ENCODE results near the gene CDCA5.

CDCA5 gene

DNA sequence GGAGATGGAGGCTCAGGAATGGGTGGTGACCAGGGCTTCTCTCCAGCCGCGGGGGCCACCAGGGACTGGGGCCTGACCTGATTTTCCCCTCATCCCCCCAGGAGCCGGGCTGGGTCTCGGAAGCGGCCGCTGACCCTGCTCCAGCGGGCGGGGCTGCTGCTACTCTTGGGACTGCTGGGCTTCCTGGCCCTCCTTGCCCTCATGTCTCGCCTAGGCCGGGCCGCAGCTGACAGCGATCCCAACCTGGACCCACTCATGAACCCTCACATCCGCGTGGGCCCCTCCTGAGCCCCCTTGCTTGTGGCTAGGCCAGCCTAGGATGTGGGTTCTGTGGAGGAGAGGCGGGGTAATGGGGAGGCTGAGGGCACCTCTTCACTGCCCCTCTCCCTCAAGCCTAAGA, 4.0 kb upstream of the CDCA5 start:
- Histone ChIP-seq H3K4me3 (ENCODE audit: insufficient read depth, low read depth, low read length, poor library complexity, severe bottlenecking) (no peak overlapping the region), H3K9me3 (ENCODE audit: control insufficient read depth, low read length) (no peaks in the 10 kb centered on the region), H3K36me3 (ENCODE audit: control insufficient read depth, insufficient read depth, low read length) (peaks cover 31% of the 10 kb centered on the region), H3K27ac (ENCODE audit: insufficient read depth, low read length, poor library complexity, severe bottlenecking) (no peak overlapping the region), H3K27me3 (replicated peaks; ENCODE audit: control insufficient read depth, insufficient read depth, low read length, poor library complexity, severe bottlenecking) (no peaks in the 10 kb centered on the region), H3K4me1 (ENCODE audit: control insufficient read depth, insufficient read depth, low read length, poor library complexity, severe bottlenecking) (peaks cover 16% of the 10 kb centered on the region)
- no peak for DNase-seq

GRCh38 chr11:65087216-65087615, 3.4 kb upstream of the CDCA5 start:
- H3K9me3 ChIP-seq (ENCODE audit: control insufficient read depth, low read length): no peaks in the 10 kb centered on the region
- no peak overlapping the region for H3K27ac ChIP-seq (ENCODE audit: insufficient read depth, low read length, poor library complexity, severe bottlenecking)
- H3K36me3 ChIP-seq (ENCODE audit: control insufficient read depth, insufficient read depth, low read length): peaks cover 31% of the 10 kb centered on the region
- H3K27me3 ChIP-seq (replicated peaks; ENCODE audit: control insufficient read depth, insufficient read depth, low read length, poor library complexity, severe bottlenecking): no peaks in the 10 kb centered on the region
- DNase-seq: no peak
- no peak overlapping the region for H3K4me3 ChIP-seq (ENCODE audit: insufficient read depth, low read depth, low read length, poor library complexity, severe bottlenecking)
- H3K4me1 ChIP-seq (ENCODE audit: control insufficient read depth, insufficient read depth, low read length, poor library complexity, severe bottlenecking): peaks cover 16% of the 10 kb centered on the region

DNA sequence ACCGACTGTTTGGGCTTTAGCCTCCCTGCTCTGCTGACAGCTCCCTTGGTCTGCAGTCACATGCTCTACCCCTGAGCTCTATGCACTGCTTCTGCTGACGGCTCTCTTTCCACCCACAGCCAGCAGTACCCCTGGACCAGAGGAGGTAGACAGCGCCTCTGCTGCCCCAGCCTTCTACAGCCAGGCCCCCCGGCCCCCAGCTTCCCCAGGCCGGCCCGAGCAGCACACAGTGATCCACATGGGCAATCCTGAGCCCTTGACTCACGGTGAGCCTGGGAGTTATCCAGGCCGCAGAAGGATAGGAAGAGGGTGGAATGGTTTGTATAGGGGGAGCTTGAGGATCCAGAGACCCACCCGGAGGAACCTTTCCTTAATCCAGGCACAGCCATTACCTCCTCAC, 3.0 kb upstream of the CDCA5 start:
- H3K36me3 ChIP-seq (ENCODE audit: control insufficient read depth, insufficient read depth, low read length): peaks cover 31% of the 10 kb centered on the region
- no peaks in the 10 kb centered on the region for H3K9me3 ChIP-seq (ENCODE audit: control insufficient read depth, low read length)
- no peak for DNase-seq
- H3K4me3 ChIP-seq (ENCODE audit: insufficient read depth, low read depth, low read length, poor library complexity, severe bottlenecking): no peak overlapping the region
- H3K27me3 ChIP-seq (replicated peaks; ENCODE audit: control insufficient read depth, insufficient read depth, low read length, poor library complexity, severe bottlenecking): no peaks in the 10 kb centered on the region
- H3K27ac ChIP-seq (ENCODE audit: insufficient read depth, low read length, poor library complexity, severe bottlenecking): no peak overlapping the region
- peaks cover 16% of the 10 kb centered on the region for H3K4me1 ChIP-seq (ENCODE audit: control insufficient read depth, insufficient read depth, low read length, poor library complexity, severe bottlenecking)

DNA sequence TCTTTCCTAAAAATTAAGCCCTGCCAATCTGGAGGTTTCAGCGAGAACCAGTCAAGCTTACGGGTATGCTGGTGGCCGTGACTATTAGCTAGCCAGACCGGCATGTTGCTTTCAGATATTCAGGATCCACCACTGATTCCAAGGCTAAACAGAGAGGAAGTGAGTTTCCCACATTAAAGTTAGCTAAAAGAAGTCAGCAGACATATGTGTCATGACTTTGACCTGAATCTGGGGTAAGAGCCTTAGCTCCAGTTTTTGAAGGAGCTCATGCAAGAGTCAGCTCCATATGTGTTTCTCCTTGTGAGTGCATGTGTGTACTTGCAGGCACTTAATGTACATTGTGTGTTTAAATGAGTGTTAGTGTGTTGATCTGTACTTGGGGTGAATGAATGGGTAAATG, 1.6 kb upstream of the CDCA5 start:
- H3K4me3 ChIP-seq (ENCODE audit: insufficient read depth, low read depth, low read length, poor library complexity, severe bottlenecking): no peak overlapping the region
- peaks cover 16% of the 10 kb centered on the region for H3K4me1 ChIP-seq (ENCODE audit: control insufficient read depth, insufficient read depth, low read length, poor library complexity, severe bottlenecking)
- H3K9me3 ChIP-seq (ENCODE audit: control insufficient read depth, low read length): no peaks in the 10 kb centered on the region
- no peak overlapping the region for H3K27ac ChIP-seq (ENCODE audit: insufficient read depth, low read length, poor library complexity, severe bottlenecking)
- H3K36me3 ChIP-seq (ENCODE audit: control insufficient read depth, insufficient read depth, low read length): peaks cover 31% of the 10 kb centered on the region
- no peaks in the 10 kb centered on the region for H3K27me3 ChIP-seq (replicated peaks; ENCODE audit: control insufficient read depth, insufficient read depth, low read length, poor library complexity, severe bottlenecking)
- no peak for DNase-seq

- H3K4me1 ChIP-seq (ENCODE audit: control insufficient read depth, insufficient read depth, low read length, poor library complexity, severe bottlenecking): peaks cover 16% of the 10 kb centered on the region
- no peak for DNase-seq
- no peaks in the 10 kb centered on the region for H3K27me3 ChIP-seq (replicated peaks; ENCODE audit: control insufficient read depth, insufficient read depth, low read length, poor library complexity, severe bottlenecking)
- H3K27ac ChIP-seq (ENCODE audit: insufficient read depth, low read length, poor library complexity, severe bottlenecking): peak overlapping the region; percentile 95
- no peaks in the 10 kb centered on the region for H3K9me3 ChIP-seq (ENCODE audit: control insufficient read depth, low read length)
- H3K4me3 ChIP-seq (ENCODE audit: insufficient read depth, low read depth, low read length, poor library complexity, severe bottlenecking): peak overlapping the region; percentile 83
- peaks cover 31% of the 10 kb centered on the region for H3K36me3 ChIP-seq (ENCODE audit: control insufficient read depth, insufficient read depth, low read length)
These were observed 947 bp upstream of the CDCA5 start for GRCh38 chr11:65084598-65085375.

DNA sequence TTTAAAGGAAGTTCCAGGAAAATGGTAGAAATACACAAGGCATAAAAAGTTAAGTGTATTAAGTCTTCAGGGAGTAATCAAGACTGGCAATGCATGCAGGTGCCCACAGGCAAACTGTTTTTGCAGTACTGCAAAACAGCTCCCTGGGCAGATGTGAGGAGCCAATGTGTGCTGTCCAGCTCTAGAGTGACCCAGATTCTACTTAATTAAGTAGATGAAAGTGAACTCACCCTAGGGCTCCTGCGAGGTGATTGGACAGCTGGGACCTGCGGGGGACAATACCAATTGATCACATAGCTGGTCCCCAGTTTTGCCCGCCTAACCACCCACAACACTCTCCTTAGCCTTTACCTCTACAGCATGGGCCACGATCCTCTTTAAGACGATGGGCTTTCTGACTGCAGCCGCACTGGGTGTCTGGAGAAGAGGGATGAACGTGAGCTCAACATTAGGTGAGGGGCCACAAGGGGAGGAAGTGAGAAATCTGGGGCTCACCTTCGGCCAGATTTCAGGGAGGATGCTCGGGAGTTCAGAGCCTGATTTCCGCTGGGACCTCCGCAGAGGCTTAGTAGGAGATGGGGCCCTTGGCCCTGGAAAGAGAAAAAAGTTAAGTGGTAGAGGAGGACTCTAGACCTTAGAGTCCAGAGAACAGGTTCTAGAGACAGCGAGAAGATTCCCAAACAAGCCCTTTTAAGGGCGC, 556 bp downstream of the CDCA5 start:
- Histone ChIP-seq H3K4me1 (ENCODE audit: control insufficient read depth, insufficient read depth, low read length, poor library complexity, severe bottlenecking) (peaks cover 16% of the 10 kb centered on the region), H3K27ac (ENCODE audit: insufficient read depth, low read length, poor library complexity, severe bottlenecking) (peak overlapping the region; percentile 51), H3K36me3 (ENCODE audit: control insufficient read depth, insufficient read depth, low read length) (peaks cover 21% of the 10 kb centered on the region), H3K9me3 (ENCODE audit: control insufficient read depth, low read length) (no peaks in the 10 kb centered on the region), H3K27me3 (replicated peaks; ENCODE audit: control insufficient read depth, insufficient read depth, low read length, poor library complexity, severe bottlenecking) (no peaks in the 10 kb centered on the region), H3K4me3 (ENCODE audit: insufficient read depth, low read depth, low read length, poor library complexity, severe bottlenecking) (peak overlapping the region; percentile 83)
- DNase-seq: no peak

GRCh38 chr11:65078786-65079342, 5.0 kb downstream of the CDCA5 start:
- no peak overlapping the region for H3K4me3 ChIP-seq (ENCODE audit: insufficient read depth, low read depth, low read length, poor library complexity, severe bottlenecking)
- H3K27me3 ChIP-seq (replicated peaks; ENCODE audit: control insufficient read depth, insufficient read depth, low read length, poor library complexity, severe bottlenecking): no peaks in the 10 kb centered on the region
- no peak overlapping the region for H3K27ac ChIP-seq (ENCODE audit: insufficient read depth, low read length, poor library complexity, severe bottlenecking)
- H3K4me1 ChIP-seq (ENCODE audit: control insufficient read depth, insufficient read depth, low read length, poor library complexity, severe bottlenecking): peaks cover 5% of the 10 kb centered on the region
- H3K9me3 ChIP-seq (ENCODE audit: control insufficient read depth, low read length): no peaks in the 10 kb centered on the region
- H3K36me3 ChIP-seq (ENCODE audit: control insufficient read depth, insufficient read depth, low read length): no peaks in the 10 kb centered on the region
- no peak for DNase-seq

DNA sequence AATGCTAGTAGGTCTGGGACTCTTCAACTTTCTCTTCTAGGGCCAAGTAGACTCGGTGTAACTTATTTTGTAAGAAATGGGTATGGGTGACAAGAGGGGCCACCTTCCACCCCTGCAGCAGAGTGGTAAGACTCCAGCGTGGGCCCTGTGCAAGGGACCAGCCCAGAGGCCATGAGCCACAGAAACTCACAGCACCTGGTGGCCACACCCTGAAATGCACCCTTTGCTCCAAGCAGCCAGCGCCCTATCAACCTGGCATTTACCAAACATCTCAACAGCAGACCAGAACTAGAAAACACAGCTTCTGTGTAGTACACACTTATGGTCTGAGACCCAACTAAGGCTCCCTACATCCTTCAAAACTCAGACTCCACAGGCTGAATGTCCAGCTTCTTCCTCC, 5.7 kb downstream of the CDCA5 start:
- DNase-seq: peak; percentile 28 to 56 (median 46)
- H3K27ac ChIP-seq (ENCODE audit: insufficient read depth, low read length, poor library complexity, severe bottlenecking): no peak overlapping the region
- no peaks in the 10 kb centered on the region for H3K9me3 ChIP-seq (ENCODE audit: control insufficient read depth, low read length)

DNA sequence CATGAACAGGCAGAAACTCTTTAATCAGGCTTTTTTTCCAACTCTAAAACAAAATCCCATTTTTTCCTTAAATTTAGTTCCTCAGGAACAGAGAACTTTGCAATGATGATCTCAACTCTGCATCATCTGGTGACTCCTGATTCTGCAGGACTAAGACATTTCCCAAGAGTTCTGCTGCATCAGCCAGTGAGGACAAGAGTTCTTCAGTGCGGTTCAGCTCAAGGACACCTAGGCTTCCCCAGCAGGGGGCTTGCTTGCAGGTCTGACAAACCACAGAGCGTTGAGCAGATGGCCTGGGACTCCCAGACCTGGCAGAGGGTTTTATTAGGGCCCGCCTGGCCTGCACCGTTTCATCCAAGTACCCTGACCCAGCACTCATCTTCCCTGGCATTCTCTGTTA, 6.4 kb downstream of the CDCA5 start:
- no peak overlapping the region for H3K27ac ChIP-seq (ENCODE audit: insufficient read depth, low read length, poor library complexity, severe bottlenecking)
- no peaks in the 10 kb centered on the region for H3K36me3 ChIP-seq (ENCODE audit: control insufficient read depth, insufficient read depth, low read length)
- no peak overlapping the region for H3K4me3 ChIP-seq (ENCODE audit: insufficient read depth, low read depth, low read length, poor library complexity, severe bottlenecking)
- H3K4me1 ChIP-seq (ENCODE audit: control insufficient read depth, insufficient read depth, low read length, poor library complexity, severe bottlenecking): no peaks in the 10 kb centered on the region
- no peaks in the 10 kb centered on the region for H3K27me3 ChIP-seq (replicated peaks; ENCODE audit: control insufficient read depth, insufficient read depth, low read length, poor library complexity, severe bottlenecking)
- no peaks in the 10 kb centered on the region for H3K9me3 ChIP-seq (ENCODE audit: control insufficient read depth, low read length)
- no peak for DNase-seq

More for the DNA sequence above, 5.7 kb downstream of the CDCA5 start:
- Histone ChIP-seq H3K4me1 (ENCODE audit: control insufficient read depth, insufficient read depth, low read length, poor library complexity, severe bottlenecking) (no peaks in the 10 kb centered on the region), H3K4me3 (ENCODE audit: insufficient read depth, low read depth, low read length, poor library complexity, severe bottlenecking) (no peak overlapping the region), H3K27me3 (replicated peaks; ENCODE audit: control insufficient read depth, insufficient read depth, low read length, poor library complexity, severe bottlenecking) (no peaks in the 10 kb centered on the region), H3K36me3 (ENCODE audit: control insufficient read depth, insufficient read depth, low read length) (no peaks in the 10 kb centered on the region)

- no peak overlapping the region for H3K4me3 ChIP-seq (ENCODE audit: insufficient read depth, low read depth, low read length, poor library complexity, severe bottlenecking)
These were observed 11.2 kb downstream of the CDCA5 start for GRCh38 chr11:65072631-65072966.

More at GRCh38 chr11:65072631-65072966, 11.2 kb downstream of the CDCA5 start:
- H3K9me3 ChIP-seq (ENCODE audit: control insufficient read depth, low read length): no peaks in the 10 kb centered on the region
- H3K27ac ChIP-seq (ENCODE audit: insufficient read depth, low read length, poor library complexity, severe bottlenecking): no peak overlapping the region
- no peak for DNase-seq
- H3K27me3 ChIP-seq (replicated peaks; ENCODE audit: control insufficient read depth, insufficient read depth, low read length, poor library complexity, severe bottlenecking): no peaks in the 10 kb centered on the region
- H3K4me1 ChIP-seq (ENCODE audit: control insufficient read depth, insufficient read depth, low read length, poor library complexity, severe bottlenecking): no peaks in the 10 kb centered on the region
- no peaks in the 10 kb centered on the region for H3K36me3 ChIP-seq (ENCODE audit: control insufficient read depth, insufficient read depth, low read length)
